HepG2 (cell line): ENCODE results near the gene KIAA1549. TPM values are rescaled to one million over a fixed set of nuclear protein-coding genes. Genes with fewer than 3 reads are reported as not detected.

Experiments used
- ATAC-seq: fragments of 200-7000 bp; cut with Tn5 transposase; 3 replicates; pipeline ENCODE4 v1.9.1; 2020; ENCODE audit warnings: mild to moderate bottlenecking, moderate library complexity
- BruUV-seq: library from RNA; stranded (reverse); fragments of 400-500 nt; replicated peaks from 2 replicates; lab custom pipeline; 2021; lab: Mats Ljungman, UMichigan
- CTCF ChIA-PET: fragments of 300-600 bp; formaldehyde crosslinking; extraction: SDS; loops from one replicate; lab custom pipeline; 2021; ENCODE audit warnings: low total read pairs, inconsistent platforms, low intra/inter-chr PET ratio; lab: Yijun Ruan, JAX
- POLR2A ChIA-PET: fragments of 350-600 bp; sonication (Branson Sonifier 250); formaldehyde crosslinking; loops from one replicate; lab custom pipeline; 2020; ENCODE audit warnings: antibody characterized with exemption, inconsistent platforms; lab: Yijun Ruan, JAX
- DNase-seq: peaks from one replicate; pipeline ENCODE4 v3.0.0-alpha.2; 2015; ENCODE audit warnings: low spot score
- FAIRE-seq: peaks from 3 replicates; lab custom pipeline; 2011; peaks lifted over from hg19 to GRCh38; lab: Jason Lieb, UNC
- H2AFZ ChIP-seq: one replicate; pipeline ENCODE4 v1.6.1; 2011; ENCODE audit warnings: low read length, inconsistent platforms
- H3K27ac ChIP-seq: fragments of 300-600 bp; 3 replicates; pipeline ENCODE4 v1.8.0; 2011; ENCODE audit warnings: mixed run types, mild to moderate bottlenecking, mixed read lengths, low read length, inconsistent platforms; ENCODE audit not compliant: insufficient read depth; ENCODE audit errors: extremely low read length
- H3K27me3 ChIP-seq, 2 experiments: fragments of 200-600 bp in 1 of 2; 2 replicates in 1 of 2; 3 replicates in 1 of 2; pipeline versions ENCODE4 v1.6.0 to v1.8.0; 2011; ENCODE audit warnings: low read length in 2 of 2, mild to moderate bottlenecking in 2 of 2, moderate library complexity in 2 of 2, inconsistent platforms in 1 of 2; ENCODE audit not compliant: insufficient read depth in 2 of 2, control insufficient read depth in 1 of 2
- H3K36me3 ChIP-seq, 2 experiments: fragments of 200-600 bp in 1 of 2; replicated peaks in 1 of 2; 2 replicates in 1 of 2; 3 replicates in 1 of 2; pipeline versions ENCODE4 v1.5.1 to v1.8.0; 2011; ENCODE audit warnings: low read length in 2 of 2, inconsistent platforms in 1 of 2; ENCODE audit not compliant: insufficient read depth in 2 of 2, control insufficient read depth in 1 of 2
- H3K4me1 ChIP-seq: 2 replicates; pipeline ENCODE4 v1.5.1; 2012; ENCODE audit warnings: low read length, inconsistent platforms; ENCODE audit not compliant: insufficient read depth
- H3K4me2 ChIP-seq: 2 replicates; pipeline ENCODE4 v1.6.0; 2011; ENCODE audit warnings: low read depth, low read length, inconsistent platforms
- H3K4me3 ChIP-seq, 3 experiments: fragments of 200-600 bp in 1 of 3; sonication (generic), shearing (Covaris generic) in 1 of 3; replicated peaks in 1 of 3; 2 replicates each; pipeline ENCODE4 v1.5.1; 2011 to 2016; ENCODE audit warnings: low read length in 3 of 3, inconsistent platforms in 2 of 3, low read depth in 2 of 3, mild to moderate bottlenecking in 2 of 3, control low read depth in 1 of 3, mixed read lengths in 1 of 3; ENCODE audit not compliant: insufficient read depth in 1 of 3
- H3K79me2 ChIP-seq: one replicate; pipeline ENCODE4 v1.6.1; 2011; ENCODE audit warnings: low read length, inconsistent platforms; ENCODE audit not compliant: insufficient read depth
- H3K9ac ChIP-seq: 2 replicates; pipeline ENCODE4 v1.6.0; 2011; ENCODE audit warnings: mild to moderate bottlenecking, low read depth, low read length, inconsistent platforms; ENCODE audit not compliant: insufficient read depth
- H3K9me3 ChIP-seq: 2 replicates; pipeline ENCODE4 v1.5.1; 2012; ENCODE audit warnings: mild to moderate bottlenecking, low read length
- H4K20me1 ChIP-seq: 2 replicates; pipeline ENCODE4 v1.6.0; 2011; ENCODE audit warnings: inconsistent platforms, mild to moderate bottlenecking, low read length, moderate library complexity; ENCODE audit not compliant: insufficient read depth
- ATF7 ChIP-seq, 2 experiments: fragments of 450-650 bp in 1 of 2; sonication (generic) in 1 of 2; formaldehyde crosslinking in 1 of 2; IDR thresholded peaks; 2 replicates each; pipeline versions ENCODE4 v1.4.0 to v1.6.1; 2016 to 2020; ENCODE audit warnings: antibody characterized with exemption in 1 of 2, mild to moderate bottlenecking in 1 of 2, missing genetic modification reagents in 1 of 2
- DNMT3B ChIP-seq: conservative IDR thresholded peaks from 2 replicates; pipeline ENCODE4 v1.6.1; 2016; ENCODE audit warnings: missing biosample characterization, control low read depth
- EP300 ChIP-seq, 3 experiments: sonication (generic) in 1 of 3; formaldehyde crosslinking in 1 of 3; IDR thresholded peaks; 2 replicates each; pipeline versions ENCODE4 v1.5.1 to v1.6.1; 2011 to 2020; ENCODE audit warnings: low read depth in 2 of 3, low read length in 2 of 3, borderline replicate concordance in 1 of 3, improper control_type of control experiment in 1 of 3, mild to moderate bottlenecking in 1 of 3, missing genetic modification reagents in 1 of 3, moderate library complexity in 1 of 3
- FOXP1 ChIP-seq, 2 experiments: fragments of 450-650 bp in 1 of 2; IDR thresholded peaks; 2 replicates each; pipeline ENCODE4 v1.6.1; 2017 to 2018; ENCODE audit warnings: antibody characterized with exemption in 1 of 2
- PRDM10 ChIP-seq: sonication (generic); formaldehyde crosslinking; IDR thresholded peaks from 2 replicates; pipeline ENCODE4 v1.4.0; 2020; ENCODE audit warnings: low read depth, missing genetic modification reagents
- SMAD9 ChIP-seq: sonication (generic); formaldehyde crosslinking; IDR thresholded peaks from 2 replicates; pipeline ENCODE4 v1.5.1; 2020; ENCODE audit warnings: mild to moderate bottlenecking, missing genetic modification reagents
- TFDP1 ChIP-seq: IDR thresholded peaks from 2 replicates; pipeline ENCODE4 v1.6.1; 2016; ENCODE audit warnings: missing compliant biosample characterization, missing genetic modification reagents, borderline replicate concordance
- THRA ChIP-seq: sonication (generic); formaldehyde crosslinking; IDR thresholded peaks from 2 replicates; pipeline ENCODE4 v1.4.0; 2020; ENCODE audit warnings: missing genetic modification reagents, borderline replicate concordance
- TIGD3 ChIP-seq: sonication (generic); formaldehyde crosslinking; IDR thresholded peaks from 2 replicates; pipeline ENCODE4 v1.5.1; 2020; ENCODE audit warnings: mild to moderate bottlenecking, missing genetic modification reagents, borderline replicate concordance
- ZFP36 ChIP-seq: fragments of 150-350 bp; IDR thresholded peaks from 2 replicates; pipeline ENCODE4 v1.6.1; 2018; ENCODE audit warnings: borderline replicate concordance, low read length, low read depth; ENCODE audit not compliant: partially characterized antibody
- ZNF101 ChIP-seq: sonication (generic); formaldehyde crosslinking; IDR thresholded peaks from 2 replicates; pipeline ENCODE4 v1.4.0; 2020; ENCODE audit warnings: mild to moderate bottlenecking, low read depth, missing genetic modification reagents, borderline replicate concordance
- ZNF263 ChIP-seq: sonication (generic); formaldehyde crosslinking; IDR thresholded peaks from 2 replicates; pipeline ENCODE4 v1.4.0; 2020; ENCODE audit warnings: missing genetic modification reagents
- ZNF557 ChIP-seq: sonication (generic); formaldehyde crosslinking; IDR thresholded peaks from 2 replicates; pipeline ENCODE4 v1.4.0; 2020; ENCODE audit warnings: missing genetic modification reagents
- ZNF772 ChIP-seq: sonication (generic); formaldehyde crosslinking; IDR thresholded peaks from 2 replicates; pipeline ENCODE4 v1.5.0; 2020; ENCODE audit warnings: mild to moderate bottlenecking, missing genetic modification reagents
- WGBS: methylation state at CpG from one replicate; pipeline ENCODE4 v1.1.6; 2017; ENCODE audit warnings: low lambda C conversion rate; 5-methylcytosine and 5-hydroxymethylcytosine counted together
- in situ Hi-C: cut with HindIII; loops from 2 replicates; pipeline ENCODE4 v1.10.0; 2017; ENCODE audit warnings: low pct_unique_long_range_greater_than_20kb; ENCODE audit not compliant: extremely low pct_ligation_motif_present
- intact Hi-C: fragments of 100-400 bp; cut with micrococcal nuclease; formaldehyde crosslinking; loops from one replicate; pipeline ENCODE4 v1.10.0; 2022; ENCODE audit not compliant: unreplicated experiment
- polyA plus RNA-seq, 8 experiments: library from polyadenylated mRNA; depleted of rRNA in 3 of 8; stranded (reverse) in 7 of 8; unstranded in 1 of 8; fragments of >200 nt; fragmentation: Illumina TruSeq in 4 of 8; extraction: Trizol in 4 of 8; gene quantifications; 2 replicates each; pipeline versions ENCODE4 v1.2.1 to v1.2.3, GENCODE V29; 2011 to 2016; ENCODE audit warnings: low read depth in 4 of 8, missing spikeins in 1 of 8, mixed read lengths in 1 of 8; ENCODE audit not compliant: insufficient read depth in 1 of 8
- total RNA-seq, 5 experiments: library from RNA; depleted of rRNA; stranded (reverse); fragments of >200 nt; fragmentation: Illumina TruSeq; extraction: Trizol; gene quantifications; 2 replicates each; pipeline ENCODE4 v1.2.3, GENCODE V29; 2016; ENCODE audit warnings: low read depth in 1 of 5

Gene KIAA1549
- total and polyA plus RNA-seq, 2 of the 13 experiments (the other 11 are each of a cell fraction or from before 2014, with no cell fraction given): 1.1 to 1.8 TPM

- 84% methylated on average over 12 of the region's 12 CpGs for WGBS
- no peaks in the 10 kb centered on the region for H3K27me3 ChIP-seq
- no TSS peak for BruUV-seq
- ATAC-seq (no peak), DNase-seq (no peak), FAIRE-seq (no peak)
- no peak overlapping the region for H3K27ac ChIP-seq
- ChIA-PET POLR2A (no interaction called here), CTCF (no interaction called here)
- H3K4me1 ChIP-seq: no peaks in the 10 kb centered on the region
- no peaks in the 10 kb centered on the region for H3K79me2 ChIP-seq
- H3K9me3 ChIP-seq: no peaks in the 10 kb centered on the region
- H2AFZ ChIP-seq: no peak overlapping the region
- intact Hi-C loops (no loop called here), in situ Hi-C loops (no loop called here)
- peaks cover 2 to 3% of the 10 kb centered on the region in 2 experiments; a peak in 1 of 5 replicates for H3K36me3 ChIP-seq
- H3K4me3 ChIP-seq: no peak overlapping the region
- no peak overlapping the region for H3K4me2 ChIP-seq
- H3K9ac ChIP-seq: no peak overlapping the region
- H4K20me1 ChIP-seq: no peaks in the 10 kb centered on the region
- TF ChIP-seq TIGD3 (CRISPR knock-in tag) (no peak), FOXP1 (IDR thresholded peaks at IDR 0.05) (no peak), FOXP1 (CRISPR knock-in tag; IDR thresholded peaks at IDR 0.05) (no peak), EP300 (IDR thresholded peaks at IDR 0.05; ENCODE audit: low read depth in 2 of 2, low read length in 2 of 2) (no peak), EP300 (CRISPR knock-in tag; IDR thresholded peaks at IDR 0.05; ENCODE audit: borderline replicate concordance) (no peak), ZNF557 (CRISPR knock-in tag) (no peak), ZNF263 (CRISPR knock-in tag) (no peak), THRA (CRISPR knock-in tag) (no peak), ATF7 (IDR thresholded peaks at IDR 0.05) (no peak), ATF7 (CRISPR knock-in tag; IDR thresholded peaks at IDR 0.05) (no peak), PRDM10 (no peak), ZFP36 (no peak), SMAD9 (no peak), DNMT3B (CRISPR knock-in tag) (no peak), ZNF772 (CRISPR knock-in tag) (no peak), ZNF101 (CRISPR knock-in tag) (no peak), TFDP1 (CRISPR knock-in tag) (no peak)
These were observed 81.0 kb downstream of the KIAA1549 start for GRCh38 chr7:138900035-138900828.
